HepG2 (cell line): ENCODE measurements around the gene PEPD. TPM values are rescaled to one million over a fixed set of nuclear protein-coding genes. Genes with fewer than 3 reads are reported as not detected.
A peak's percentile ranks its signal among the peaks of the same experiment; 100 is the strongest.

ENCODE experiments used
- ATAC-seq: fragments of 200-7000 bp; cut with Tn5 transposase; 3 replicates; pipeline ENCODE4 v1.9.1; 2020; ENCODE audit warnings: mild to moderate bottlenecking, moderate library complexity
- BruUV-seq: library from RNA; stranded (reverse); fragments of 400-500 nt; replicated peaks from 2 replicates; lab custom pipeline; 2021; lab: Mats Ljungman, UMichigan
- CTCF ChIA-PET: fragments of 300-600 bp; formaldehyde crosslinking; extraction: SDS; loops from one replicate; lab custom pipeline; 2021; ENCODE audit warnings: low total read pairs, inconsistent platforms, low intra/inter-chr PET ratio; lab: Yijun Ruan, JAX
- POLR2A ChIA-PET: fragments of 350-600 bp; sonication (Branson Sonifier 250); formaldehyde crosslinking; loops from one replicate; lab custom pipeline; 2020; ENCODE audit warnings: antibody characterized with exemption, inconsistent platforms; lab: Yijun Ruan, JAX
- DNase-seq: peaks from one replicate; pipeline ENCODE4 v3.0.0-alpha.2; 2015; ENCODE audit warnings: low spot score
- FAIRE-seq: peaks from 3 replicates; lab custom pipeline; 2011; peaks lifted over from hg19 to GRCh38; lab: Jason Lieb, UNC
- H2AFZ ChIP-seq: one replicate; pipeline ENCODE4 v1.6.1; 2011; ENCODE audit warnings: low read length, inconsistent platforms
- H3K27ac ChIP-seq: fragments of 300-600 bp; 3 replicates; pipeline ENCODE4 v1.8.0; 2011; ENCODE audit warnings: mixed run types, mild to moderate bottlenecking, mixed read lengths, low read length, inconsistent platforms; ENCODE audit not compliant: insufficient read depth; ENCODE audit errors: extremely low read length
- H3K27me3 ChIP-seq, 2 experiments: fragments of 200-600 bp in 1 of 2; 2 replicates in 1 of 2; 3 replicates in 1 of 2; pipeline versions ENCODE4 v1.6.0 to v1.8.0; 2011; ENCODE audit warnings: low read length in 2 of 2, mild to moderate bottlenecking in 2 of 2, moderate library complexity in 2 of 2, inconsistent platforms in 1 of 2; ENCODE audit not compliant: insufficient read depth in 2 of 2, control insufficient read depth in 1 of 2
- H3K36me3 ChIP-seq, 2 experiments: fragments of 200-600 bp in 1 of 2; replicated peaks in 1 of 2; 2 replicates in 1 of 2; 3 replicates in 1 of 2; pipeline versions ENCODE4 v1.5.1 to v1.8.0; 2011; ENCODE audit warnings: low read length in 2 of 2, inconsistent platforms in 1 of 2; ENCODE audit not compliant: insufficient read depth in 2 of 2, control insufficient read depth in 1 of 2
- H3K4me1 ChIP-seq: 2 replicates; pipeline ENCODE4 v1.5.1; 2012; ENCODE audit warnings: low read length, inconsistent platforms; ENCODE audit not compliant: insufficient read depth
- H3K4me2 ChIP-seq: 2 replicates; pipeline ENCODE4 v1.6.0; 2011; ENCODE audit warnings: low read depth, low read length, inconsistent platforms
- H3K4me3 ChIP-seq, 3 experiments: fragments of 200-600 bp in 1 of 3; sonication (generic), shearing (Covaris generic) in 1 of 3; replicated peaks in 1 of 3; 2 replicates each; pipeline ENCODE4 v1.5.1; 2011 to 2016; ENCODE audit warnings: low read length in 3 of 3, inconsistent platforms in 2 of 3, low read depth in 2 of 3, mild to moderate bottlenecking in 2 of 3, control low read depth in 1 of 3, mixed read lengths in 1 of 3; ENCODE audit not compliant: insufficient read depth in 1 of 3
- H3K79me2 ChIP-seq: one replicate; pipeline ENCODE4 v1.6.1; 2011; ENCODE audit warnings: low read length, inconsistent platforms; ENCODE audit not compliant: insufficient read depth
- H3K9ac ChIP-seq: 2 replicates; pipeline ENCODE4 v1.6.0; 2011; ENCODE audit warnings: mild to moderate bottlenecking, low read depth, low read length, inconsistent platforms; ENCODE audit not compliant: insufficient read depth
- H3K9me3 ChIP-seq: 2 replicates; pipeline ENCODE4 v1.5.1; 2012; ENCODE audit warnings: mild to moderate bottlenecking, low read length
- H4K20me1 ChIP-seq: 2 replicates; pipeline ENCODE4 v1.6.0; 2011; ENCODE audit warnings: inconsistent platforms, mild to moderate bottlenecking, low read length, moderate library complexity; ENCODE audit not compliant: insufficient read depth
- HNRNPLL ChIP-seq: fragments of 200-400 bp; formaldehyde crosslinking; IDR thresholded peaks from 2 replicates; pipeline ENCODE4 v1.6.1; 2017; ENCODE audit warnings: mild to moderate bottlenecking, low read depth, low read length; ENCODE audit not compliant: poor library complexity, severe bottlenecking
- JUNB ChIP-seq: sonication (generic); formaldehyde crosslinking; IDR thresholded peaks from 2 replicates; pipeline ENCODE4 v1.8.0; 2022; ENCODE audit warnings: missing genetic modification reagents, mild to moderate bottlenecking, borderline replicate concordance
- MIXL1 ChIP-seq: IDR thresholded peaks from 2 replicates; pipeline ENCODE4 v1.6.1; 2016
- NR0B2 ChIP-seq: sonication (generic); formaldehyde crosslinking; IDR thresholded peaks from 2 replicates; pipeline ENCODE4 v1.4.0; 2020; ENCODE audit warnings: mild to moderate bottlenecking, missing genetic modification reagents
- PBX3 ChIP-seq: sonication (generic); formaldehyde crosslinking; IDR thresholded peaks from 2 replicates; pipeline ENCODE4 v1.8.1; 2023; ENCODE audit warnings: missing genetic modification reagents, inconsistent platforms, borderline replicate concordance
- SMAD1 ChIP-seq: sonication (generic); formaldehyde crosslinking; IDR thresholded peaks from 2 replicates; pipeline ENCODE4 v1.4.0; 2020; ENCODE audit warnings: missing genetic modification reagents, low read depth, mild to moderate bottlenecking, borderline replicate concordance
- ZBTB38 ChIP-seq: sonication (generic); formaldehyde crosslinking; IDR thresholded peaks from 2 replicates; pipeline ENCODE4 v1.5.1; 2020; ENCODE audit warnings: mild to moderate bottlenecking, missing genetic modification reagents
- ZMAT3 ChIP-seq: sonication (generic); formaldehyde crosslinking; conservative IDR thresholded peaks from 2 replicates; pipeline ENCODE4 v1.7.0; 2021; ENCODE audit warnings: missing genetic modification reagents
- ZNF12 ChIP-seq: sonication (generic); formaldehyde crosslinking; IDR thresholded peaks from 2 replicates; pipeline ENCODE4 v1.5.0; 2020; ENCODE audit warnings: missing genetic modification reagents
- ZNF34 ChIP-seq: sonication (generic); formaldehyde crosslinking; IDR thresholded peaks from 2 replicates; pipeline ENCODE4 v1.4.0; 2020; ENCODE audit warnings: mild to moderate bottlenecking, missing genetic modification reagents, borderline replicate concordance
- ZNF564 ChIP-seq: sonication (generic); formaldehyde crosslinking; IDR thresholded peaks from 2 replicates; pipeline ENCODE4 v1.8.1; 2023; ENCODE audit warnings: mild to moderate bottlenecking, missing genetic modification reagents
- ZNF724P ChIP-seq: sonication (generic); formaldehyde crosslinking; IDR thresholded peaks from 2 replicates; pipeline ENCODE4 v1.8.0; 2022; ENCODE audit warnings: missing genetic modification reagents, borderline replicate concordance
- ZNF883 ChIP-seq: sonication (generic); formaldehyde crosslinking; IDR thresholded peaks from 2 replicates; pipeline ENCODE4 v1.5.1; 2020; ENCODE audit warnings: mild to moderate bottlenecking, missing genetic modification reagents; ENCODE audit errors: not compliant biosample characterization
- WGBS: methylation state at CpG from one replicate; pipeline ENCODE4 v1.1.6; 2017; ENCODE audit warnings: low lambda C conversion rate; 5-methylcytosine and 5-hydroxymethylcytosine counted together
- in situ Hi-C: cut with HindIII; loops from 2 replicates; pipeline ENCODE4 v1.10.0; 2017; ENCODE audit warnings: low pct_unique_long_range_greater_than_20kb; ENCODE audit not compliant: extremely low pct_ligation_motif_present
- intact Hi-C: fragments of 100-400 bp; cut with micrococcal nuclease; formaldehyde crosslinking; loops from one replicate; pipeline ENCODE4 v1.10.0; 2022; ENCODE audit not compliant: unreplicated experiment
- polyA plus RNA-seq, 8 experiments: library from polyadenylated mRNA; depleted of rRNA in 3 of 8; stranded (reverse) in 7 of 8; unstranded in 1 of 8; fragments of >200 nt; fragmentation: Illumina TruSeq in 4 of 8; extraction: Trizol in 4 of 8; gene quantifications; 2 replicates each; pipeline versions ENCODE4 v1.2.1 to v1.2.3, GENCODE V29; 2011 to 2016; ENCODE audit warnings: low read depth in 4 of 8, missing spikeins in 1 of 8, mixed read lengths in 1 of 8; ENCODE audit not compliant: insufficient read depth in 1 of 8
- total RNA-seq, 5 experiments: library from RNA; depleted of rRNA; stranded (reverse); fragments of >200 nt; fragmentation: Illumina TruSeq; extraction: Trizol; gene quantifications; 2 replicates each; pipeline ENCODE4 v1.2.3, GENCODE V29; 2016; ENCODE audit warnings: low read depth in 1 of 5
- TF ChIP-seq, protein P1 (sequence below): sonication (generic); formaldehyde crosslinking; IDR thresholded peaks from 2 replicates; pipeline ENCODE4 v1.9.0; 2021; ENCODE audit warnings: missing genetic modification reagents, borderline replicate concordance
- TF ChIP-seq, protein P2 (sequence below): sonication (generic); formaldehyde crosslinking; IDR thresholded peaks from 2 replicates; pipeline ENCODE4 v1.4.0; 2020; ENCODE audit warnings: missing genetic modification reagents, borderline replicate concordance

PEPD gene
- total and polyA plus RNA-seq, 2 of the 13 experiments (the other 11 are each of a cell fraction or from before 2014, with no cell fraction given): 60.7 to 75.1 TPM

GRCh38 chr19:33391631-33392249, 129.9 kb downstream of the PEPD start:
- Histone ChIP-seq H3K36me3 (peaks cover 0 to 6% of the 10 kb centered on the region in 2 experiments; a peak in 3 of 5 replicates), H3K79me2 (peaks cover 7% of the 10 kb centered on the region), H3K9ac (peak overlapping the region; percentile 20; the same call in 1 of the 2 replicates), H3K27ac (peak overlapping the region; percentile 94), H3K4me2 (0 out of 2 replicates have a peak overlapping the region, but pooled peaks have one; percentile 70), H3K9me3 (no peaks in the 10 kb centered on the region), H2AFZ (no peak overlapping the region), H3K4me1 (peaks cover 70% of the 10 kb centered on the region), H3K27me3 (no peaks in the 10 kb centered on the region), H4K20me1 (no peaks in the 10 kb centered on the region), H3K4me3 (no peak overlapping the region)
- in situ Hi-C loops: no loop called here
- DNase-seq (no peak), ATAC-seq (peak; percentile 5; the same call in 1 of the 3 replicates), FAIRE-seq (no peak)
- intact Hi-C loops: loop anchor here (5.0 kb wide), 1 partner anchor 89 kb away; the partner anchor contains the start of gene CEBPA
- ChIA-PET CTCF (no interaction called here), POLR2A (interaction anchor here (1.0 to 4.7 kb wide), 15 partner anchors 9 to 145 kb away, joined by 3 to 58 read pairs (median 10); partner anchors contain the start of genes CEBPA and CEBPG)
- WGBS: no CpG with 5 or more reads among the region's 12 CpGs
- BruUV-seq: no TSS peak
- TF ChIP-seq ZNF564 (CRISPR knock-in tag): no peak
- TF ChIP-seq ZBTB38 (CRISPR knock-in tag): no peak
- TF ChIP-seq ZNF12 (CRISPR knock-in tag): no peak
- 0 out of 2 replicates have a peak, but pooled peaks have one; percentile 31 for TF ChIP-seq SMAD1 (CRISPR knock-in tag)
- peak; percentile 4; the same call in 1 of the 2 replicates for TF ChIP-seq JUNB
- TF ChIP-seq, protein P1, sequence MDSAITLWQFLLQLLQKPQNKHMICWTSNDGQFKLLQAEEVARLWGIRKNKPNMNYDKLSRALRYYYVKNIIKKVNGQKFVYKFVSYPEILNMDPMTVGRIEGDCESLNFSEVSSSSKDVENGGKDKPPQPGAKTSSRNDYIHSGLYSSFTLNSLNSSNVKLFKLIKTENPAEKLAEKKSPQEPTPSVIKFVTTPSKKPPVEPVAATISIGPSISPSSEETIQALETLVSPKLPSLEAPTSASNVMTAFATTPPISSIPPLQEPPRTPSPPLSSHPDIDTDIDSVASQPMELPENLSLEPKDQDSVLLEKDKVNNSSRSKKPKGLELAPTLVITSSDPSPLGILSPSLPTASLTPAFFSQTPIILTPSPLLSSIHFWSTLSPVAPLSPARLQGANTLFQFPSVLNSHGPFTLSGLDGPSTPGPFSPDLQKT (CRISPR knock-in tag): no peak
- 0 out of 2 replicates have a peak, but pooled peaks have one; percentile 6 for TF ChIP-seq ZNF34 (CRISPR knock-in tag)
- TF ChIP-seq MIXL1: no peak
- no peak for TF ChIP-seq ZNF883 (CRISPR knock-in tag)
- TF ChIP-seq HNRNPLL: peak; percentile 19
- TF ChIP-seq ZNF724P (CRISPR knock-in tag): no peak
- no peak for TF ChIP-seq ZMAT3 (CRISPR knock-in tag)
- TF ChIP-seq, protein P2, sequence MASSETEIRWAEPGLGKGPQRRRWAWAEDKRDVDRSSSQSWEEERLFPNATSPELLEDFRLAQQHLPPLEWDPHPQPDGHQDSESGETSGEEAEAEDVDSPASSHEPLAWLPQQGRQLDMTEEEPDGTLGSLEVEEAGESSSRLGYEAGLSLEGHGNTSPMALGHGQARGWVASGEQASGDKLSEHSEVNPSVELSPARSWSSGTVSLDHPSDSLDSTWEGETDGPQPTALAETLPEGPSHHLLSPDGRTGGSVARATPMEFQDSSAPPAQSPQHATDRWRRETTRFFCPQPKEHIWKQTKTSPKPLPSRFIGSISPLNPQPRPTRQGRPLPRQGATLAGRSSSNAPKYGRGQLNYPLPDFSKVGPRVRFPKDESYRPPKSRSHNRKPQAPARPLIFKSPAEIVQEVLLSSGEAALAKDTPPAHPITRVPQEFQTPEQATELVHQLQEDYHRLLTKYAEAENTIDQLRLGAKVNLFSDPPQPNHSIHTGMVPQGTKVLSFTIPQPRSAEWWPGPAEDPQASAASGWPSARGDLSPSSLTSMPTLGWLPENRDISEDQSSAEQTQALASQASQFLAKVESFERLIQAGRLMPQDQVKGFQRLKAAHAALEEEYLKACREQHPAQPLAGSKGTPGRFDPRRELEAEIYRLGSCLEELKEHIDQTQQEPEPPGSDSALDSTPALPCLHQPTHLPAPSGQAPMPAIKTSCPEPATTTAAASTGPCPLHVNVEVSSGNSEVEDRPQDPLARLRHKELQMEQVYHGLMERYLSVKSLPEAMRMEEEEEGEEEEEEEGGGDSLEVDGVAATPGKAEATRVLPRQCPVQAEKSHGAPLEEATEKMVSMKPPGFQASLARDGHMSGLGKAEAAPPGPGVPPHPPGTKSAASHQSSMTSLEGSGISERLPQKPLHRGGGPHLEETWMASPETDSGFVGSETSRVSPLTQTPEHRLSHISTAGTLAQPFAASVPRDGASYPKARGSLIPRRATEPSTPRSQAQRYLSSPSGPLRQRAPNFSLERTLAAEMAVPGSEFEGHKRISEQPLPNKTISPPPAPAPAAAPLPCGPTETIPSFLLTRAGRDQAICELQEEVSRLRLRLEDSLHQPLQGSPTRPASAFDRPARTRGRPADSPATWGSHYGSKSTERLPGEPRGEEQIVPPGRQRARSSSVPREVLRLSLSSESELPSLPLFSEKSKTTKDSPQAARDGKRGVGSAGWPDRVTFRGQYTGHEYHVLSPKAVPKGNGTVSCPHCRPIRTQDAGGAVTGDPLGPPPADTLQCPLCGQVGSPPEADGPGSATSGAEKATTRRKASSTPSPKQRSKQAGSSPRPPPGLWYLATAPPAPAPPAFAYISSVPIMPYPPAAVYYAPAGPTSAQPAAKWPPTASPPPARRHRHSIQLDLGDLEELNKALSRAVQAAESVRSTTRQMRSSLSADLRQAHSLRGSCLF: no peak
- TF ChIP-seq PBX3 (CRISPR knock-in tag): no peak
- no peak for TF ChIP-seq NR0B2 (CRISPR knock-in tag)
